ENCODE measurements around the gene ABLIM2. TPM values are rescaled to one million over a fixed set of nuclear protein-coding genes. Genes with fewer than 3 reads are reported as not detected.

Gene ABLIM2
- total RNA-seq, 5 donors from 2014 or later (not counting 1 experiment from before 2014, with no cell fraction given), result 2.6 to 7.0 (median 5.5) TPM

DNA sequence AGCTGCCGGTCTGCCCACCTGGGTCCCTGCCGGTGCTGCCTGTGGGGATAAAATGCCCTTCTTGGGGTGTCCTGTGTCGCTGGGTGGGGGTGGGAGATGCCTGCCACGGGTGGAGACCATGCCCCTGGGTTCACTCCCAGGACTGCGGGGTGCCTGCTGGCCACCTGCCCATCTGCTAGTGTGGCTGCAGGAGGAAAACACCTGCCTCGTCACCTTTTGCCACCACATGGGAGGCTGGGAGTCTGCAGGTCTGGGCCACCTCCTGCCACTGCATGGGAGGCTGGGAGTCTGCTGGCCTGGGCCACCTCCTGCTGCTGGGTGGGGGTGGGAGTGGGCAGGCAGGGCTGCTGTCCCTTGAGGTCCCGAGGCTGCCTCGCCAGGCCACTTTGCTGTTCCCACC, 160.2 kb downstream of the ABLIM2 start:
- CTCF ChIA-PET, result no interaction called here
- no peaks in the 10 kb centered on the region for H3K9me3 ChIP-seq

DNA sequence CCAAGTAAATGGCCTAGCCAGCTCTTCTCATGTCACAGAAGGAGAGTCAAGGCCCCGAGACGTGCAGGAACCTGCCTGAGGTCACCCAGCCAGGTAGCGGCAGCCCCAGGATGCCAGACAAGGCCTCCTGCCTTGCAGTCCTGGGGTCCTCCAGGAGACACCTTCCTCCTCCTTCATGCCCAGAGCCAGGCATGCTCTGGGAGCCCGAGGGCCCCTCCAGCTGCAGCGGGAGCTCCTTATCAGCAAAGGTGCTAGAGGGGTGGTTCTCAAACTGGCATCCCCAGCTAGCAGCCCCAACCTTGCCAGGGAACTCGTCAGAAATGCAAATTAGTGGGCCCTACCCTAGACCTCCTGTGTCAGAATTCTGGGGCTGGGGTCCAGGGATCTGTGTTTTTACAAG, 162.7 kb downstream of the ABLIM2 start:
- no peak overlapping the region for H3K4me3 Mint-ChIP-seq
- no peak for ATAC-seq (replicated peaks in 1 of 4)
- WGBS (ENCODE audit: insufficient coverage), result 84% methylated on average over 4 of the region's 6 CpGs
- no peaks in the 10 kb centered on the region for H3K36me3 Mint-ChIP-seq
- CTCF ChIA-PET, result no interaction called here
- Histone ChIP-seq H3K27ac (ENCODE audit: low read length) (no peak overlapping the region), H3K4me1 (ENCODE audit: control insufficient read depth in 1 of 2, extremely low read depth in 1 of 2, insufficient read depth in 2 of 2, low read length in 2 of 2) (no peaks in the 10 kb centered on the region), H3K4me3 (ENCODE audit: control insufficient read depth in 1 of 2, extremely low read depth in 1 of 2, low read length in 1 of 2) (no peak overlapping the region), H3K27me3 (replicated peaks in 1 of 2; ENCODE audit: control insufficient read depth in 2 of 2, extremely low read depth in 1 of 2, insufficient read depth in 2 of 2, low read length in 1 of 2) (peaks cover 0 to 3% of the 10 kb centered on the region in 2 experiments), H3K9me3 (no peaks in the 10 kb centered on the region), H3K36me3 (ENCODE audit: control insufficient read depth in 2 of 2, extremely low read depth in 1 of 2, insufficient read depth in 1 of 2, low read length in 1 of 2) (no peaks in the 10 kb centered on the region)
- H3K9me3 Mint-ChIP-seq, result peaks cover 0 to 3% (median 0%) of the 10 kb centered on the region in 3 donors
- no peak overlapping the region for H3K27ac Mint-ChIP-seq
- H3K27me3 Mint-ChIP-seq, result no peaks in the 10 kb centered on the region
- no peak for DNase-seq
- H3K4me1 Mint-ChIP-seq, result no peaks in the 10 kb centered on the region
- POLR2A ChIA-PET, result no interaction called here

More for the DNA sequence above, 160.2 kb downstream of the ABLIM2 start:
- H3K36me3 Mint-ChIP-seq, result peaks cover 2% of the 10 kb centered on the region
- POLR2A ChIA-PET, result no interaction called here
- peaks cover 0 to 3% (median 0%) of the 10 kb centered on the region in 3 donors for H3K9me3 Mint-ChIP-seq
- H3K27me3 Mint-ChIP-seq, result peaks cover 0 to 8% of the 10 kb centered on the region in 2 donors
- DNase-seq (no peak), ATAC-seq (replicated peaks in 1 of 4) (no peak)
- H3K4me1 Mint-ChIP-seq, result peaks cover 0 to 8% (median 0%) of the 10 kb centered on the region in 3 donors
- Histone ChIP-seq H3K4me3 (ENCODE audit: control insufficient read depth in 1 of 2, extremely low read depth in 1 of 2, low read length in 1 of 2) (no peak overlapping the region), H3K36me3 (ENCODE audit: control insufficient read depth in 2 of 2, extremely low read depth in 1 of 2, insufficient read depth in 1 of 2, low read length in 1 of 2) (no peaks in the 10 kb centered on the region), H3K27me3 (replicated peaks in 1 of 2; ENCODE audit: control insufficient read depth in 2 of 2, extremely low read depth in 1 of 2, insufficient read depth in 2 of 2, low read length in 1 of 2) (peaks cover 0 to 8% of the 10 kb centered on the region in 2 experiments), H3K4me1 (ENCODE audit: control insufficient read depth in 1 of 2, extremely low read depth in 1 of 2, insufficient read depth in 2 of 2, low read length in 2 of 2) (no peaks in the 10 kb centered on the region), H3K27ac (ENCODE audit: low read length) (no peak overlapping the region)
- H3K4me3 Mint-ChIP-seq, result no peak overlapping the region
- H3K27ac Mint-ChIP-seq, result no peak overlapping the region
- WGBS (ENCODE audit: insufficient coverage), result 81% methylated on average over 6 of the region's 8 CpGs

- Mint-ChIP-seq H3K27ac (no peak overlapping the region), H3K27me3 (no peaks in the 10 kb centered on the region), H3K36me3 (no peaks in the 10 kb centered on the region), H3K4me3 (no peak overlapping the region), H3K4me1 (no peaks in the 10 kb centered on the region), H3K9me3 (peaks cover 0 to 3% (median 0%) of the 10 kb centered on the region in 3 donors)
- Histone ChIP-seq H3K9me3 (no peaks in the 10 kb centered on the region), H3K4me1 (ENCODE audit: control insufficient read depth in 1 of 2, extremely low read depth in 1 of 2, insufficient read depth in 2 of 2, low read length in 2 of 2) (no peaks in the 10 kb centered on the region), H3K27ac (ENCODE audit: low read length) (no peak overlapping the region), H3K4me3 (ENCODE audit: control insufficient read depth in 1 of 2, extremely low read depth in 1 of 2, low read length in 1 of 2) (no peak overlapping the region), H3K36me3 (ENCODE audit: control insufficient read depth in 2 of 2, extremely low read depth in 1 of 2, insufficient read depth in 1 of 2, low read length in 1 of 2) (no peaks in the 10 kb centered on the region), H3K27me3 (replicated peaks in 1 of 2; ENCODE audit: control insufficient read depth in 2 of 2, extremely low read depth in 1 of 2, insufficient read depth in 2 of 2, low read length in 1 of 2) (peaks cover 0 to 3% of the 10 kb centered on the region in 2 experiments)
- WGBS (ENCODE audit: insufficient coverage), result 92% methylated on average over 6 of the region's 7 CpGs
- CTCF ChIA-PET, result interaction anchor here in 1 of 2 donors (0.5 kb wide), 1 partner anchor 55 kb away, joined by 3 read pairs; the partner anchor contains the start of gene AFAP1
- DNase-seq, result no peak
- POLR2A ChIA-PET, result interaction anchor here in 1 of 2 donors (0.7 kb wide), 1 partner anchor 186 kb away, joined by 3 read pairs; no protein-coding TSS in a partner anchor
- ATAC-seq (replicated peaks in 1 of 4), result no peak
Measured at GRCh38 chr4:7995135-7995534, 163.5 kb downstream of the ABLIM2 start.

DNA sequence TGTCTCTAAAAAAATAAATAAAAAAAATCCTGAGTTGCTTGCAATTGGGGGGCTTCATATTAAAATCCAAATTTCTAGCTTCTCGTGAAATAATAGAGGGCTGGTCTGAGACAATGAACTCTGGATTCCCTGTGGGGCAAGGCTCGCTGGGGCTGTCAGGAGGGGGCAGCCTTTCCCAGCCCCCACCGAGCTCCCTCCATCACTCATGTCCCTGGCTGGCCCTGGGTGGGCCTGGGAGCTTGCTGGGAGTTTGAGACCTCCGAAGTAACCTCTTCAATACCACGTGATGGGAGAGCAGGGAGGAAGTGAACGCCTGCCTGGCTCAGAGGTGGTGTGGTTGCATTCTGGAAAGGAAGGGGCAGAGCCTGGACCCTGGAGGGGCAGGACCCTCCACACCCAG, 164.9 kb downstream of the ABLIM2 start:
- POLR2A ChIA-PET, result no interaction called here
- Histone ChIP-seq H3K4me1 (ENCODE audit: control insufficient read depth in 1 of 2, extremely low read depth in 1 of 2, insufficient read depth in 2 of 2, low read length in 2 of 2) (no peaks in the 10 kb centered on the region), H3K27me3 (replicated peaks in 1 of 2; ENCODE audit: control insufficient read depth in 2 of 2, extremely low read depth in 1 of 2, insufficient read depth in 2 of 2, low read length in 1 of 2) (peaks cover 0 to 3% of the 10 kb centered on the region in 2 experiments), H3K36me3 (ENCODE audit: control insufficient read depth in 2 of 2, extremely low read depth in 1 of 2, insufficient read depth in 1 of 2, low read length in 1 of 2) (no peaks in the 10 kb centered on the region), H3K27ac (ENCODE audit: low read length) (no peak overlapping the region), H3K4me3 (ENCODE audit: control insufficient read depth in 1 of 2, extremely low read depth in 1 of 2, low read length in 1 of 2) (no peak overlapping the region), H3K9me3 (no peaks in the 10 kb centered on the region)
- CTCF ChIA-PET, result no interaction called here
- Mint-ChIP-seq H3K9me3 (peaks cover 0 to 5% (median 5%) of the 10 kb centered on the region in 3 donors), H3K27me3 (no peaks in the 10 kb centered on the region), H3K27ac (no peak overlapping the region), H3K4me3 (no peak overlapping the region), H3K36me3 (no peaks in the 10 kb centered on the region), H3K4me1 (no peaks in the 10 kb centered on the region)
- no CpG with 5 or more reads among the region's 6 CpGs for WGBS (ENCODE audit: insufficient coverage)
- ATAC-seq (replicated peaks in 1 of 4), result no peak
- no peak for DNase-seq

GRCh38 chr4:7992846-7993245, 165.8 kb downstream of the ABLIM2 start:
- Mint-ChIP-seq H3K36me3 (no peaks in the 10 kb centered on the region), H3K27me3 (no peaks in the 10 kb centered on the region), H3K9me3 (peaks cover 0 to 5% (median 5%) of the 10 kb centered on the region in 3 donors), H3K27ac (no peak overlapping the region), H3K4me1 (no peaks in the 10 kb centered on the region), H3K4me3 (no peak overlapping the region)
- Histone ChIP-seq H3K36me3 (ENCODE audit: control insufficient read depth in 2 of 2, extremely low read depth in 1 of 2, insufficient read depth in 1 of 2, low read length in 1 of 2) (no peaks in the 10 kb centered on the region), H3K4me1 (ENCODE audit: control insufficient read depth in 1 of 2, extremely low read depth in 1 of 2, insufficient read depth in 2 of 2, low read length in 2 of 2) (no peaks in the 10 kb centered on the region), H3K27ac (ENCODE audit: low read length) (no peak overlapping the region), H3K27me3 (replicated peaks in 1 of 2; ENCODE audit: control insufficient read depth in 2 of 2, extremely low read depth in 1 of 2, insufficient read depth in 2 of 2, low read length in 1 of 2) (peaks cover 0 to 3% of the 10 kb centered on the region in 2 experiments), H3K9me3 (no peaks in the 10 kb centered on the region), H3K4me3 (ENCODE audit: control insufficient read depth in 1 of 2, extremely low read depth in 1 of 2, low read length in 1 of 2) (no peak overlapping the region)
- CTCF ChIA-PET, result no interaction called here
- 83% methylated on average over 11 of the region's 11 CpGs for WGBS (ENCODE audit: insufficient coverage)
- DNase-seq (no peak), ATAC-seq (replicated peaks in 1 of 4) (no peak)
- POLR2A ChIA-PET, result no interaction called here

DNA sequence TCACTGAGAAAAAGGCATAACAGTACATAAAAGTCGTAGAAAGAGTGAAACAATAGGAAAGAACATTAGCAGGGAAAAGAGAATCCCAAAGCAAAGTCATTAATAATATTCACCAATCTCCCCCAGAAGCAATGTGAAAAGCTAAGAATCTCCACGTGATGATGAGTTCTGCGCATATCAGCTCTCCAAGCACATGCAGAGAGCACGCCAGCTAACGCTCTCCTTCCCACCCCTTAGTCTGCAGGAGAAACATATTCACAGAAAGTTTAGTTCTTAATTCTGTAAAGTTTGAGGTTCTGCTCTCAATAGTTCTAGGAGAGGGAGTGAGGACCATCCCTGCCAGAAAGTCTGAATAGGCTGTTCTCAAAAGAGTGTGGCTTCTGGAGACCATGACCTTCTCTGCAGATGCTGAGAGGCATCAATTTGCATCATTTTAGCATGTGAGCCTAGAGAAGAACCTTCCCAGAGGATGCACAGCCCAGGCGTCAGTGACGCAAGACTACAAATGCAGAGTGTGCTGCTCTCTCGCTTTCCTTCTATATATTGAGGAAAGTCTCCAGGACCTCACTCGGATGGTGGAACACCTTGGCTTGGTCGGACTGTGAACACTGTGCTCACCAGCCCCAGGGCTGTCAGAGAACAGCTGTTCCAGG, 167.7 kb downstream of the ABLIM2 start:
- Histone ChIP-seq H3K9me3 (no peaks in the 10 kb centered on the region), H3K27me3 (replicated peaks in 1 of 2; ENCODE audit: control insufficient read depth in 2 of 2, extremely low read depth in 1 of 2, insufficient read depth in 2 of 2, low read length in 1 of 2) (peaks cover 0 to 10% of the 10 kb centered on the region in 2 experiments), H3K4me1 (ENCODE audit: control insufficient read depth in 1 of 2, extremely low read depth in 1 of 2, insufficient read depth in 2 of 2, low read length in 2 of 2) (peaks cover 0 to 5% of the 10 kb centered on the region in 2 experiments), H3K4me3 (ENCODE audit: control insufficient read depth in 1 of 2, extremely low read depth in 1 of 2, low read length in 1 of 2) (no peak overlapping the region), H3K36me3 (ENCODE audit: control insufficient read depth in 2 of 2, extremely low read depth in 1 of 2, insufficient read depth in 1 of 2, low read length in 1 of 2) (no peaks in the 10 kb centered on the region), H3K27ac (ENCODE audit: low read length) (no peak overlapping the region)
- DNase-seq (no peak), ATAC-seq (replicated peaks in 1 of 4) (no peak)
- H3K4me3 Mint-ChIP-seq, result no peak overlapping the region
- no peaks in the 10 kb centered on the region for H3K36me3 Mint-ChIP-seq
- peaks cover 0 to 4% (median 3%) of the 10 kb centered on the region in 3 donors for H3K4me1 Mint-ChIP-seq
- WGBS (ENCODE audit: insufficient coverage), result 89% methylated on average over 3 of the region's 10 CpGs
- peaks cover 0 to 5% (median 5%) of the 10 kb centered on the region in 3 donors for H3K9me3 Mint-ChIP-seq
- no peak overlapping the region for H3K27ac Mint-ChIP-seq
- POLR2A ChIA-PET, result no interaction called here
- H3K27me3 Mint-ChIP-seq, result no peaks in the 10 kb centered on the region
- CTCF ChIA-PET, result no interaction called here
